K562 (cell line): ENCODE data around the gene SLC4A1. TPM values are rescaled to one million over a fixed set of nuclear protein-coding genes. Genes with fewer than 3 reads are reported as not detected.
A peak's percentile ranks its signal among the peaks of the same experiment; 100 is the strongest.

Source experiments
- ATAC-seq: fragments of 200-7000 bp; cut with Tn5 transposase; 3 replicates; pipeline ENCODE4 v1.9.1; 2020; ENCODE audit warnings: moderate library complexity
- BruUV-seq: library from RNA; stranded (reverse); fragments of 400-500 nt; replicated peaks from 2 replicates; lab custom pipeline; 2021; lab: Mats Ljungman, UMichigan
- CTCF ChIA-PET: fragments of 300-600 bp; formaldehyde crosslinking; extraction: SDS; loops from one replicate; lab custom pipeline; 2021; ENCODE audit warnings: low intra/inter-chr PET ratio; lab: Yijun Ruan, JAX
- POLR2A ChIA-PET: fragments of 300-600, 350-650 bp; sonication (Branson Sonifier 250); formaldehyde crosslinking; extraction: SDS; loops from one replicate; lab custom pipeline; 2021; ENCODE audit warnings: antibody characterized with exemption, inconsistent platforms; lab: Yijun Ruan, JAX
- DNase-seq, 4 experiments: peaks; one replicate each; pipeline versions ENCODE4 v3.0.0 to v3.0.0-alpha.2; 2011 to 2018; ENCODE audit warnings: low spot score in 3 of 4, mixed read lengths in 3 of 4; ENCODE audit errors: extremely low read depth in 1 of 4
- FAIRE-seq: peaks from 2 replicates; lab custom pipeline; 2011; peaks lifted over from hg19 to GRCh38; lab: Jason Lieb, UNC
- H2AFZ ChIP-seq: 2 replicates; pipeline ENCODE4 v1.6.0; 2011; ENCODE audit warnings: low read depth, low read length, control low read depth, inconsistent platforms
- H3K27ac ChIP-seq: fragments of 200-600 bp; 3 replicates; pipeline ENCODE4 v1.8.0; 2011; ENCODE audit warnings: low read depth, mild to moderate bottlenecking, control low read depth, inconsistent platforms, low read length, moderate library complexity, mixed read lengths; ENCODE audit errors: extremely low read depth
- H3K27me3 ChIP-seq, 2 experiments: fragments of 300-600 bp in 1 of 2; 2 replicates in 1 of 2; 3 replicates in 1 of 2; pipeline versions ENCODE4 v1.6.0 to v1.8.0; 2011; ENCODE audit warnings: inconsistent platforms in 2 of 2, low read length in 2 of 2, mild to moderate bottlenecking in 1 of 2, mixed read lengths in 1 of 2, moderate library complexity in 1 of 2; ENCODE audit not compliant: control insufficient read depth in 2 of 2, insufficient read depth in 2 of 2
- H3K36me3 ChIP-seq: fragments of 300-600 bp; 3 replicates; pipeline ENCODE4 v1.8.0; 2011; ENCODE audit warnings: mild to moderate bottlenecking, low read length, inconsistent platforms; ENCODE audit not compliant: control insufficient read depth, insufficient read depth
- H3K4me1 ChIP-seq, 2 experiments: fragments of 200-600 bp in 1 of 2; replicated peaks in 1 of 2; 2 replicates in 1 of 2; 3 replicates in 1 of 2; pipeline versions ENCODE4 v1.5.1 to v1.8.0; 2011; ENCODE audit warnings: inconsistent platforms in 2 of 2, low read length in 2 of 2, mild to moderate bottlenecking in 1 of 2, mixed read lengths in 1 of 2, moderate library complexity in 1 of 2; ENCODE audit not compliant: control insufficient read depth in 2 of 2, insufficient read depth in 2 of 2
- H3K4me2 ChIP-seq: 2 replicates; pipeline ENCODE4 v1.6.1; 2011; ENCODE audit warnings: low read length, control low read depth, inconsistent platforms, mixed read lengths; ENCODE audit not compliant: insufficient read depth
- H3K4me3 ChIP-seq: fragments of 200-600 bp; sonication (generic), shearing (Covaris generic); 2 replicates; pipeline ENCODE4 v1.5.1; 2016; ENCODE audit warnings: control low read depth, inconsistent platforms
- H3K79me2 ChIP-seq: fragments of 200-600 bp; 3 replicates; pipeline ENCODE4 v1.8.0; 2011; ENCODE audit warnings: low read length, inconsistent platforms; ENCODE audit not compliant: control insufficient read depth, insufficient read depth
- H3K9ac ChIP-seq, 2 experiments: 2 replicates each; pipeline versions ENCODE4 v1.6.0 to v1.6.1; 2011; ENCODE audit warnings: low read depth in 2 of 2, low read length in 2 of 2, control low read depth in 1 of 2, inconsistent platforms in 1 of 2, mild to moderate bottlenecking in 1 of 2, mixed read lengths in 1 of 2; ENCODE audit not compliant: insufficient read depth in 1 of 2
- H3K9me1 ChIP-seq: one replicate; pipeline ENCODE4 v1.6.0; 2011; ENCODE audit warnings: inconsistent platforms, mild to moderate bottlenecking, low read length, moderate library complexity; ENCODE audit not compliant: control insufficient read depth, insufficient read depth
- H3K9me3 ChIP-seq: replicated peaks from 2 replicates; pipeline ENCODE4 v1.5.1; 2011; ENCODE audit warnings: low read depth, low read length, inconsistent platforms; ENCODE audit not compliant: control insufficient read depth, insufficient read depth
- H4K20me1 ChIP-seq: replicated peaks from 2 replicates; pipeline ENCODE4 v1.6.1; 2011; ENCODE audit warnings: low read length, inconsistent platforms, mixed read lengths; ENCODE audit not compliant: control insufficient read depth, insufficient read depth
- BRD4 ChIP-seq: fragments of 200-600 bp; sonication (generic); IDR thresholded peaks from 2 replicates; pipeline ENCODE4 v1.6.1; 2017; ENCODE audit warnings: inconsistent platforms
- EWSR1 ChIP-seq: fragments of 450-650 bp; IDR thresholded peaks from 2 replicates; pipeline ENCODE4 v1.6.1; 2018; ENCODE audit warnings: borderline replicate concordance, mild to moderate bottlenecking, low read depth, moderate library complexity; ENCODE audit not compliant: partially characterized antibody
- FOS ChIP-seq: IDR thresholded peaks from 3 replicates; pipeline ENCODE4 v1.6.1; 2011; ENCODE audit not compliant: insufficient read length; ENCODE audit errors: extremely low read depth
- HCFC1 ChIP-seq: IDR thresholded peaks from 2 replicates; pipeline ENCODE4 v1.6.1; 2012; ENCODE audit warnings: low read depth, low read length, improper control_type of control experiment
- HES1 ChIP-seq: fragments of 450-650 bp; IDR thresholded peaks from 2 replicates; pipeline ENCODE4 v1.6.1; 2016; ENCODE audit warnings: low read depth, mild to moderate bottlenecking, moderate library complexity
- NEUROD1 ChIP-seq: fragments of 150-350 bp; IDR thresholded peaks from 2 replicates; pipeline ENCODE4 v1.6.1; 2014; ENCODE audit warnings: borderline replicate concordance, low read length, low read depth; ENCODE audit not compliant: partially characterized antibody
- NFIC ChIP-seq: fragments of 450-650 bp; IDR thresholded peaks from 2 replicates; pipeline ENCODE4 v1.6.1; 2017; ENCODE audit warnings: mild to moderate bottlenecking, inconsistent platforms
- PHF21A ChIP-seq: fragments of 450-650 bp; IDR thresholded peaks from 2 replicates; pipeline ENCODE4 v1.6.1; 2017; ENCODE audit warnings: low read depth, borderline replicate concordance
- RBM34 ChIP-seq: fragments of 200-400 bp; formaldehyde crosslinking; IDR thresholded peaks from 2 replicates; pipeline ENCODE4 v1.6.1; 2018; ENCODE audit warnings: low read length, borderline replicate concordance; ENCODE audit not compliant: insufficient read depth
- RFX1 ChIP-seq: fragments of 450-650 bp; IDR thresholded peaks from 2 replicates; pipeline ENCODE4 v1.6.1; 2016; ENCODE audit warnings: mild to moderate bottlenecking, moderate library complexity
- SMAD1 ChIP-seq: fragments of 150-350 bp; IDR thresholded peaks from 2 replicates; pipeline ENCODE4 v1.6.1; 2014; ENCODE audit warnings: low read length, low read depth; ENCODE audit not compliant: partially characterized antibody
- SPI1 ChIP-seq: IDR thresholded peaks from 2 replicates; pipeline ENCODE4 v1.6.1; 2011; ENCODE audit warnings: low read depth, low read length, control low read depth, borderline replicate concordance
- TCF15 ChIP-seq: fragments of 250-450 bp; sonication (Bioruptor Pico); IDR thresholded peaks from 2 replicates; pipeline ENCODE4 v1.8.0; 2022; ENCODE audit warnings: moderate library complexity, mild to moderate bottlenecking, inconsistent platforms
- USF2 ChIP-seq: sonication (generic); formaldehyde crosslinking; IDR thresholded peaks from 2 replicates; pipeline ENCODE4 v1.5.0; 2020; ENCODE audit warnings: missing genetic modification reagents
- ZNF263 ChIP-seq: sonication (generic); formaldehyde crosslinking; IDR thresholded peaks from 2 replicates; pipeline ENCODE4 v1.8.0; 2022; ENCODE audit warnings: mild to moderate bottlenecking, missing genetic modification reagents, borderline replicate concordance
- ZNF277 ChIP-seq: fragments of 250-450 bp; sonication (Bioruptor Pico); IDR thresholded peaks from 2 replicates; pipeline ENCODE4 v1.8.0; 2022; ENCODE audit warnings: inconsistent platforms, mild to moderate bottlenecking, moderate library complexity, borderline replicate concordance
- ZNF41 ChIP-seq: fragments of 250-450 bp; sonication (Bioruptor Pico); conservative IDR thresholded peaks from 2 replicates; pipeline ENCODE4 v1.4.0; 2020; ENCODE audit warnings: mild to moderate bottlenecking
- ZNF431 ChIP-seq: sonication (generic); formaldehyde crosslinking; IDR thresholded peaks from 2 replicates; pipeline ENCODE4 v1.8.0; 2022; ENCODE audit warnings: mild to moderate bottlenecking, missing genetic modification reagents
- ZNF695 ChIP-seq: fragments of 450-650 bp; formaldehyde crosslinking; IDR thresholded peaks from 2 replicates; pipeline ENCODE4 v1.4.0; 2020; ENCODE audit warnings: mild to moderate bottlenecking, moderate library complexity
- ZNF766 ChIP-seq: fragments of 200-800 bp; sonication (Bioruptor generic); conservative IDR thresholded peaks from 2 replicates; pipeline ENCODE4 v1.6.1; 2016; ENCODE audit warnings: missing genetic modification characterization, missing compliant biosample characterization
- WGBS: fragments of 100-300 bp; shearing (Covaris generic); methylation state at CpG from one replicate; pipeline ENCODE4 v1.1.6; 2016; ENCODE audit warnings: low coverage, mixed read lengths; ENCODE audit not compliant: insufficient coverage; ENCODE audit errors: missing lambda C conversion rate; 5-methylcytosine and 5-hydroxymethylcytosine counted together
- in situ Hi-C: fragments of 300-500 bp; cut with MboI; formaldehyde crosslinking; loops from 4 replicates; pipeline ENCODE4 v1.15.0; 2018; ENCODE audit warnings: inconsistent platforms, mixed read lengths
- intact Hi-C: fragments of 100-400 bp; cut with micrococcal nuclease; formaldehyde crosslinking; loops from 2 replicates; pipeline ENCODE4 v1.14.2; 2022
- polyA plus RNA-seq, 8 experiments: library from polyadenylated mRNA; depleted of rRNA in 4 of 8; stranded (reverse) in 5 of 8; unstranded in 3 of 8; fragments of >200 nt; fragmentation: Nextera tagmentation in 2 of 8; fragmentation: Illumina TruSeq in 1 of 8; extraction: Ambion mirVana in 2 of 8; extraction: Trizol in 1 of 8; gene quantifications; 2 replicates each; pipeline versions ENCODE4 v1.2.1 to v1.2.3, GENCODE V29; 2011 to 2014; ENCODE audit warnings: inconsistent platforms in 1 of 8, missing spikeins in 1 of 8
- total RNA-seq, 7 experiments: library from RNA; depleted of rRNA in 6 of 7; stranded (reverse); fragments of >200 nt in 6 of 7; fragmentation: Illumina TruSeq in 2 of 7; extraction: Trizol in 2 of 7; gene quantifications; 2 replicates each; pipeline versions ENCODE4 v1.2.1 to v1.2.3, GENCODE V29; 2011 to 2021; ENCODE audit warnings: low replicate concordance in 1 of 7

Gene SLC4A1
- total and polyA plus RNA-seq, 9 of the 15 experiments (the other 6 are each of a cell fraction or from before 2014, with no cell fraction given) = 0.14 to 1.00 (median 0.53) TPM

GRCh38 chr17:44218344-44219107 lies 49.4 kb downstream of the SLC4A1 start:
- in situ Hi-C loops = no loop called here
- BruUV-seq = no TSS peak
- peak overlapping the region; percentile 95 for H3K4me2 ChIP-seq
- no peaks in the 10 kb centered on the region for H3K9me3 ChIP-seq
- peak overlapping the region; percentile 96 to 99 for H3K9ac ChIP-seq
- H2AFZ ChIP-seq = peak overlapping the region; percentile 22
- no peaks in the 10 kb centered on the region for H3K9me1 ChIP-seq
- ChIA-PET POLR2A (interaction anchor here (0.6 to 1.9 kb wide), 9 partner anchors 11 to 412 kb away, joined by 3 to 9 read pairs (median 3); no protein-coding TSS in a partner anchor), CTCF (interaction anchor here (0.6 to 1.2 kb wide), 2 partner anchors 9 to 41 kb away, joined by 3 to 4 read pairs; no protein-coding TSS in a partner anchor)
- intact Hi-C loops = no loop called here
- peak overlapping the region; percentile 83 for H3K4me3 ChIP-seq
- H3K27me3 ChIP-seq = no peaks in the 10 kb centered on the region
- H4K20me1 ChIP-seq = no peaks in the 10 kb centered on the region
- ATAC-seq (peak; percentile 62), FAIRE-seq (peak; percentile 40), DNase-seq (peak; percentile 83 to 94 (median 88))
- peaks cover 44% of the 10 kb centered on the region for H3K36me3 ChIP-seq
- 0% methylated on average over 2 of the region's 89 CpGs for WGBS
- peaks cover 16 to 32% of the 10 kb centered on the region in 2 experiments for H3K4me1 ChIP-seq
- peaks cover 47% of the 10 kb centered on the region for H3K79me2 ChIP-seq
- peak overlapping the region; percentile 98 for H3K27ac ChIP-seq
- TF ChIP-seq HES1 (no peak), HCFC1 (no peak), ZNF263 (CRISPR knock-in tag) (no peak), EWSR1 (no peak), PHF21A (no peak), SPI1 (no peak), NEUROD1 (peak; percentile 24), NFIC (no peak), ZNF766 (CRISPR knock-in tag) (0 out of 2 replicates have a peak, but pooled peaks have one; percentile 28), RFX1 (no peak), USF2 (CRISPR knock-in tag) (no peak), FOS (no peak), SMAD1 (no peak), BRD4 (no peak), ZNF41 (CRISPR knock-in tag) (no peak), ZNF431 (no peak), TCF15 (CRISPR knock-in tag) (no peak), ZNF695 (no peak), RBM34 (no peak), ZNF277 (CRISPR knock-in tag) (no peak)
